GM18909 (cell line): ENCODE data around the gene ATG2A.

Experiments
- ATAC-seq: cut with Tn5 transposase; IDR thresholded peaks from one replicate; pipeline ENCODE4 v1.9.1; 2021; ENCODE audit warnings: mild to moderate bottlenecking; ENCODE audit not compliant: unreplicated experiment, poor library complexity

Gene ATG2A

GRCh38 chr11:64888729-64889511, 28.1 kb downstream of the ATG2A start:
- ATAC-seq: no peak

- ATAC-seq: no peak
Observed at GRCh38 chr11:64888406-64888728, 28.6 kb downstream of the ATG2A start.

- peak; percentile 80 for ATAC-seq
Observed at GRCh38 chr11:64887757-64888405, 29.1 kb downstream of the ATG2A start.

- ATAC-seq: no peak
Observed at GRCh38 chr11:64887234-64887756, 29.7 kb downstream of the ATG2A start.

- ATAC-seq: no peak
Observed at GRCh38 chr11:64885367-64886286, 31.4 kb downstream of the ATG2A start.

- ATAC-seq: no peak
Observed at GRCh38 chr11:64884019-64884418, 33.0 kb downstream of the ATG2A start.

- no peak for ATAC-seq
Observed at GRCh38 chr11:64883575-64883974, 33.4 kb downstream of the ATG2A start.

- ATAC-seq: no peak
Observed at GRCh38 chr11:64882243-64882642, 34.8 kb downstream of the ATG2A start.

- no peak for ATAC-seq
Observed at GRCh38 chr11:64881476-64881875, 35.5 kb downstream of the ATG2A start.

GRCh38 chr11:64880240-64881001, 36.6 kb downstream of the ATG2A start:
- ATAC-seq: no peak

GRCh38 chr11:64879244-64879900, 37.6 kb downstream of the ATG2A start:
- ATAC-seq: no peak

GRCh38 chr11:64878494-64879243, 38.3 kb downstream of the ATG2A start, which contains the start of gene EHD1:
Gene EHD1, minus strand, starts transcription at chr11:64878621. Its CDS starts 157 bp downstream, at chr11:64878464.
- peak; percentile 75 for ATAC-seq

- ATAC-seq: no peak
Observed at GRCh38 chr11:64878223-64878493, 38.9 kb downstream of the ATG2A start.

- peak; percentile 5 for ATAC-seq
Observed at GRCh38 chr11:64877390-64878222, 39.4 kb downstream of the ATG2A start.

- ATAC-seq: no peak
Observed at GRCh38 chr11:64876835-64877341, 40.1 kb downstream of the ATG2A start.

- no peak for ATAC-seq
Observed at GRCh38 chr11:64876229-64876750, 40.7 kb downstream of the ATG2A start.

GRCh38 chr11:64875369-64876228, 41.4 kb downstream of the ATG2A start:
- ATAC-seq: no peak
